ENCODE measurements around the gene DUSP15. TPM values are rescaled to one million over a fixed set of nuclear protein-coding genes. Genes with fewer than 3 reads are reported as not detected.
A peak's percentile ranks its signal among the peaks of the same experiment; 100 is the strongest.

Gene DUSP15
- total RNA-seq, 1 experiment from 2014 or later, result not detected

GRCh38 chr20:31822421-31823330, 47.7 kb downstream of the DUSP15 start:
- Histone ChIP-seq H4K20me1 (ENCODE audit: low read length) (no peaks in the 10 kb centered on the region), H3K4me1 (ENCODE audit: insufficient read depth, low read length) (no peaks in the 10 kb centered on the region), H3K36me3 (ENCODE audit: low read depth, low read length) (no peaks in the 10 kb centered on the region), H3K9me2 (replicated peaks; ENCODE audit: low read length) (no peaks in the 10 kb centered on the region), H3K4me2 (ENCODE audit: low read length) (peak overlapping the region; percentile 69), H3K4me3 (ENCODE audit: low read length) (peak overlapping the region; percentile 45; the same call in 1 of the 2 replicates), H3K27me3 (ENCODE audit: low read length) (no peaks in the 10 kb centered on the region), H2AFZ (ENCODE audit: low read length) (peak overlapping the region; percentile 55; the same call in 1 of the 2 replicates), H3K27ac (ENCODE audit: low read length) (no peak overlapping the region), H3F3A (ENCODE audit: low read length, unreplicated experiment) (no peaks in the 10 kb centered on the region), H3K9me3 (ENCODE audit: low read length) (no peaks in the 10 kb centered on the region), H3K9ac (ENCODE audit: low read length) (no peak overlapping the region), H3K79me2 (ENCODE audit: low read length) (no peaks in the 10 kb centered on the region)
- BruUV-seq (replicated peaks), result no TSS peak
- DNase-seq (peak; percentile 58), ATAC-seq (peak; percentile 91)
- ChIA-PET POLR2A (ENCODE audit: unreplicated experiment) (interaction anchor here (0.5 kb wide), 1 partner anchor 128 kb away, joined by 3 read pairs; no protein-coding TSS in a partner anchor), CTCF (interaction anchor here (0.5 to 1.0 kb wide), 6 partner anchors 23 to 206 kb away, joined by 3 to 6 read pairs (median 4); partner anchors contain the start of genes FOXS1 and PDRG1)
- intact Hi-C loops (cut with micrococcal nuclease), result loop anchor here (1.0 kb wide), 4 partner anchors 24 to 270 kb away; partner anchors contain the start of gene PDRG1
- TF ChIP-seq EZH2 (IDR thresholded peaks at IDR 0.05; ENCODE audit: low read length, unreplicated experiment) (no peak), EZH2phosphoT487 (IDR thresholded peaks at IDR 0.05; ENCODE audit: borderline replicate concordance, low read length) (no peak), CTCF (conservative IDR thresholded peaks at IDR 0.05; ENCODE audit: low read depth, low read length) (peak; percentile 99)

- no peaks in the 10 kb centered on the region for H3K27me3 ChIP-seq (ENCODE audit: low read length)
- ChIA-PET POLR2A (ENCODE audit: unreplicated experiment) (no interaction called here), CTCF (no interaction called here)
- H3K4me1 ChIP-seq (ENCODE audit: insufficient read depth, low read length), result no peaks in the 10 kb centered on the region
- H3F3A ChIP-seq (ENCODE audit: low read length, unreplicated experiment), result no peaks in the 10 kb centered on the region
- intact Hi-C loops (cut with micrococcal nuclease), result no loop called here
- no peaks in the 10 kb centered on the region for H3K9me2 ChIP-seq (replicated peaks; ENCODE audit: low read length)
- H3K27ac ChIP-seq (ENCODE audit: low read length), result no peak overlapping the region
- no peak for ATAC-seq
- H3K9ac ChIP-seq (ENCODE audit: low read length), result no peak overlapping the region
- no TSS peak for BruUV-seq (replicated peaks)
- no peaks in the 10 kb centered on the region for H4K20me1 ChIP-seq (ENCODE audit: low read length)
- H2AFZ ChIP-seq (ENCODE audit: low read length), result no peak overlapping the region
- DNase-seq, result no peak
- no peak overlapping the region for H3K4me3 ChIP-seq (ENCODE audit: low read length)
- H3K4me2 ChIP-seq (ENCODE audit: low read length), result no peak overlapping the region
- H3K9me3 ChIP-seq (ENCODE audit: low read length), result no peaks in the 10 kb centered on the region
- no peaks in the 10 kb centered on the region for H3K36me3 ChIP-seq (ENCODE audit: low read depth, low read length)
- no peaks in the 10 kb centered on the region for H3K79me2 ChIP-seq (ENCODE audit: low read length)
- TF ChIP-seq EZH2 (IDR thresholded peaks at IDR 0.05; ENCODE audit: low read length, unreplicated experiment), result no peak
- TF ChIP-seq EZH2phosphoT487 (IDR thresholded peaks at IDR 0.05; ENCODE audit: borderline replicate concordance, low read length), result no peak
- TF ChIP-seq CTCF (conservative IDR thresholded peaks at IDR 0.05; ENCODE audit: low read depth, low read length), result no peak
These were observed 48.9 kb downstream of the DUSP15 start for GRCh38 chr20:31821427-31821826.

- H4K20me1 ChIP-seq (ENCODE audit: low read length), result no peaks in the 10 kb centered on the region
- no peak overlapping the region for H3K27ac ChIP-seq (ENCODE audit: low read length)
- no peaks in the 10 kb centered on the region for H3F3A ChIP-seq (ENCODE audit: low read length, unreplicated experiment)
- no peak overlapping the region for H3K9ac ChIP-seq (ENCODE audit: low read length)
- ATAC-seq, result no peak
- DNase-seq, result no peak
- no peak overlapping the region for H2AFZ ChIP-seq (ENCODE audit: low read length)
- H3K9me3 ChIP-seq (ENCODE audit: low read length), result no peaks in the 10 kb centered on the region
- no peaks in the 10 kb centered on the region for H3K27me3 ChIP-seq (ENCODE audit: low read length)
- intact Hi-C loops (cut with micrococcal nuclease), result no loop called here
- H3K4me2 ChIP-seq (ENCODE audit: low read length), result no peak overlapping the region
- no peaks in the 10 kb centered on the region for H3K36me3 ChIP-seq (ENCODE audit: low read depth, low read length)
- H3K79me2 ChIP-seq (ENCODE audit: low read length), result no peaks in the 10 kb centered on the region
- H3K4me1 ChIP-seq (ENCODE audit: insufficient read depth, low read length), result no peaks in the 10 kb centered on the region
- TF ChIP-seq CTCF (conservative IDR thresholded peaks at IDR 0.05; ENCODE audit: low read depth, low read length), result no peak
- TF ChIP-seq EZH2 (IDR thresholded peaks at IDR 0.05; ENCODE audit: low read length, unreplicated experiment), result no peak
- TF ChIP-seq EZH2phosphoT487 (IDR thresholded peaks at IDR 0.05; ENCODE audit: borderline replicate concordance, low read length), result no peak
- CTCF ChIA-PET, result no interaction called here
- no peaks in the 10 kb centered on the region for H3K9me2 ChIP-seq (replicated peaks; ENCODE audit: low read length)
- no peak overlapping the region for H3K4me3 ChIP-seq (ENCODE audit: low read length)
- BruUV-seq (replicated peaks), result no TSS peak
- POLR2A ChIA-PET (ENCODE audit: unreplicated experiment), result no interaction called here
These were observed 50.1 kb downstream of the DUSP15 start for GRCh38 chr20:31820228-31820627.
